ENCODE data around the gene AFAP1L2. TPM values are rescaled to one million over a fixed set of nuclear protein-coding genes. Genes with fewer than 3 reads are reported as not detected.
A peak's percentile ranks its signal among the peaks of the same experiment; 100 is the strongest.

AFAP1L2 gene
- total RNA-seq, 1 experiment from 2014 or later, result 170 TPM

- ChIA-PET POLR2A (interaction anchor here (0.7 to 1.0 kb wide), 2 partner anchors 15 to 17 kb away, joined by 3 read pairs; no protein-coding TSS in a partner anchor), CTCF (no interaction called here)
- TF ChIP-seq SIN3A (IDR thresholded peaks at IDR 0.05; ENCODE audit: borderline replicate concordance, insufficient read depth, low read depth, low read length) (no peak), CTCF (IDR thresholded peaks at IDR 0.05) (no peak), TCF7L2 (IDR thresholded peaks at IDR 0.05; ENCODE audit: low read depth, low read length) (no peak), POLR2AphosphoS5 (IDR thresholded peaks at IDR 0.05; ENCODE audit: low read depth, low read length) (no peak), REST (IDR thresholded peaks at IDR 0.05; ENCODE audit: insufficient read depth in 1 of 2, low read depth in 2 of 2, low read length in 1 of 2) (no peak)
- intact Hi-C loops (cut with micrococcal nuclease; ENCODE audit: unreplicated experiment) (no loop called here), in situ Hi-C loops (cut with HindIII; ENCODE audit: low pct_unique_long_range_greater_than_20kb, low sequenced_read_pairs) (no loop called here)
- H3K27ac ChIP-seq (ENCODE audit: low read length), result peak overlapping the region; percentile 69
- no peaks in the 10 kb centered on the region; the same call in 1 of the 2 replicates for H3K36me3 ChIP-seq (ENCODE audit: control insufficient read depth, insufficient read depth, low read length)
- DNase-seq (ENCODE audit: low read depth, low spot score) (no peak), ATAC-seq (peak; percentile 29)
- no peaks in the 10 kb centered on the region for H3K9me3 ChIP-seq (ENCODE audit: control insufficient read depth, insufficient read depth, low read depth, low read length)
- H3K27me3 ChIP-seq (ENCODE audit: control insufficient read depth, insufficient read depth, low read length), result no peaks in the 10 kb centered on the region
- TSS peak; percentile 32 for BruUV-seq (replicated peaks)
- H3K4me1 ChIP-seq (ENCODE audit: control insufficient read depth, insufficient read depth, low read length), result peaks cover 65% of the 10 kb centered on the region
- no peak overlapping the region for H3K4me3 ChIP-seq (ENCODE audit: low read depth in 2 of 2, low read length in 2 of 2)
Measured at GRCh38 chr10:114357515-114357996, 46.7 kb downstream of the AFAP1L2 start.

- ATAC-seq, result peak; percentile 52
- no peaks in the 10 kb centered on the region for H3K9me3 ChIP-seq (ENCODE audit: control insufficient read depth, insufficient read depth, low read depth, low read length)
- peaks cover 65% of the 10 kb centered on the region for H3K4me1 ChIP-seq (ENCODE audit: control insufficient read depth, insufficient read depth, low read length)
- peak; percentile 31; the same call in 1 of the 2 replicates for TF ChIP-seq POLR2AphosphoS5 (IDR thresholded peaks at IDR 0.05; ENCODE audit: low read depth, low read length)
- no peak for TF ChIP-seq TCF7L2 (IDR thresholded peaks at IDR 0.05; ENCODE audit: low read depth, low read length)
- ChIA-PET POLR2A (no interaction called here), CTCF (no interaction called here)
- in situ Hi-C loops (cut with HindIII; ENCODE audit: low pct_unique_long_range_greater_than_20kb, low sequenced_read_pairs) (no loop called here), intact Hi-C loops (cut with micrococcal nuclease; ENCODE audit: unreplicated experiment) (no loop called here)
- H3K36me3 ChIP-seq (ENCODE audit: control insufficient read depth, insufficient read depth, low read length), result no peaks in the 10 kb centered on the region; the same call in 1 of the 2 replicates
- DNase-seq (ENCODE audit: low read depth, low spot score), result no peak
- H3K27ac ChIP-seq (ENCODE audit: low read length), result peak overlapping the region; percentile 69
- BruUV-seq (replicated peaks), result no TSS peak
- no peaks in the 10 kb centered on the region for H3K27me3 ChIP-seq (ENCODE audit: control insufficient read depth, insufficient read depth, low read length)
- H3K4me3 ChIP-seq (ENCODE audit: low read depth in 2 of 2, low read length in 2 of 2), result no peak overlapping the region
Measured at GRCh38 chr10:114356751-114357514, 47.4 kb downstream of the AFAP1L2 start.

- CTCF ChIA-PET, result no interaction called here
- Histone ChIP-seq H3K9me3 (ENCODE audit: control insufficient read depth, insufficient read depth, low read depth, low read length) (no peaks in the 10 kb centered on the region), H3K4me3 (ENCODE audit: low read depth in 2 of 2, low read length in 2 of 2) (no peak overlapping the region), H3K36me3 (ENCODE audit: control insufficient read depth, insufficient read depth, low read length) (no peaks in the 10 kb centered on the region; the same call in 1 of the 2 replicates), H3K4me1 (ENCODE audit: control insufficient read depth, insufficient read depth, low read length) (peaks cover 64% of the 10 kb centered on the region), H3K27ac (ENCODE audit: low read length) (no peak overlapping the region; the same call in 1 of the 2 replicates), H3K27me3 (ENCODE audit: control insufficient read depth, insufficient read depth, low read length) (no peaks in the 10 kb centered on the region)
- intact Hi-C loops (cut with micrococcal nuclease; ENCODE audit: unreplicated experiment), result no loop called here
- BruUV-seq (replicated peaks), result no TSS peak
- no peak for ATAC-seq
- POLR2A ChIA-PET, result no interaction called here
- in situ Hi-C loops (cut with HindIII; ENCODE audit: low pct_unique_long_range_greater_than_20kb, low sequenced_read_pairs), result no loop called here
- no peak for DNase-seq (ENCODE audit: low read depth, low spot score)
- no peak for TF ChIP-seq CTCF (IDR thresholded peaks at IDR 0.05)
- no peak for TF ChIP-seq POLR2AphosphoS5 (IDR thresholded peaks at IDR 0.05; ENCODE audit: low read depth, low read length)
- TF ChIP-seq SIN3A (IDR thresholded peaks at IDR 0.05; ENCODE audit: borderline replicate concordance, insufficient read depth, low read depth, low read length), result no peak
- no peak for TF ChIP-seq REST (IDR thresholded peaks at IDR 0.05; ENCODE audit: insufficient read depth in 1 of 2, low read depth in 2 of 2, low read length in 1 of 2)
- no peak for TF ChIP-seq TCF7L2 (IDR thresholded peaks at IDR 0.05; ENCODE audit: low read depth, low read length)
Measured at GRCh38 chr10:114356126-114356525, 48.2 kb downstream of the AFAP1L2 start.

Measured in Panc1 (cell line).